MG63 (cell line): ENCODE data around the gene METTL1. TPM values are rescaled to one million over a fixed set of nuclear protein-coding genes. Genes with fewer than 3 reads are reported as not detected.

Experiments
- total RNA-seq: library from RNA; depleted of rRNA; stranded (reverse); fragments of >200 nt; shearing (Covaris generic); gene quantifications from 2 replicates; pipeline ENCODE4 v1.2.3, GENCODE V29; 2014; ENCODE audit warnings: low replicate concordance; rRNA removed

Gene METTL1
- total RNA-seq, 1 experiment from 2014 or later: 33.6 TPM

Other genes with a start within 250 kb of the METTL1 start
- gene MBD6, start 249.3 kb downstream of the METTL1 start, total RNA-seq: 0.07 and 3.0 TPM in 2 replicates
- gene DCTN2, start 224.9 kb downstream of the METTL1 start, total RNA-seq: 158 and 249 TPM in 2 replicates
- not detected in 2 replicates for gene KIF5A, start 222.1 kb downstream of the METTL1 start, total RNA-seq
- gene PIP4K2C, start 180.9 kb downstream of the METTL1 start, total RNA-seq: 16.3 and 98.3 TPM in 2 replicates
- gene DTX3, start 167.3 kb downstream of the METTL1 start, total RNA-seq: 0.20 and 0.52 TPM in 2 replicates
- gene ARHGEF25, start 160.7 kb downstream of the METTL1 start, total RNA-seq: 17.0 and 17.4 TPM in 2 replicates
- 8.9 and 13.9 TPM in 2 replicates for gene B4GALNT1, start 138.9 kb downstream of the METTL1 start, total RNA-seq
- 139 and 347 TPM in 2 replicates for gene OS9, start 78.0 kb downstream of the METTL1 start, total RNA-seq
- gene AGAP2, start 33.4 kb downstream of the METTL1 start, total RNA-seq: not detected in 2 replicates
- gene TSPAN31, start 27.1 kb downstream of the METTL1 start, total RNA-seq: 21.2 and 24.3 TPM in 2 replicates
- 457 and 516 TPM in 2 replicates for gene CDK4, start 19.8 kb downstream of the METTL1 start, total RNA-seq
- 2.4 and 4.9 TPM in 2 replicates for gene MARCHF9, start 17.0 kb downstream of the METTL1 start, total RNA-seq
- not detected in 2 replicates for gene CYP27B1, start 5.0 kb downstream of the METTL1 start, total RNA-seq
- 4.2 and 20.9 TPM in 2 replicates for gene EEF1AKMT3, start 509 bp upstream of the METTL1 start, total RNA-seq
- 30.4 and 45.4 TPM in 2 replicates for gene TSFM, start 10.7 kb upstream of the METTL1 start, total RNA-seq
- 2.5 TPM in 1 of 2 replicates, not detected in the other for gene AVIL, start 46.6 kb upstream of the METTL1 start, total RNA-seq
- gene CTDSP2, start 74.6 kb upstream of the METTL1 start, total RNA-seq: 73.2 and 73.3 TPM in 2 replicates
- 11.2 and 16.9 TPM in 2 replicates for gene ATP23, start 169.5 kb upstream of the METTL1 start, total RNA-seq